Measurements from ENCODE around the gene LRBA.
"Not testable (repeated sequence)": the region's sequence is repeated elsewhere in the genome, so short reads cannot be mapped to it uniquely, and the experiment has no call there.

LRBA gene

DNA sequence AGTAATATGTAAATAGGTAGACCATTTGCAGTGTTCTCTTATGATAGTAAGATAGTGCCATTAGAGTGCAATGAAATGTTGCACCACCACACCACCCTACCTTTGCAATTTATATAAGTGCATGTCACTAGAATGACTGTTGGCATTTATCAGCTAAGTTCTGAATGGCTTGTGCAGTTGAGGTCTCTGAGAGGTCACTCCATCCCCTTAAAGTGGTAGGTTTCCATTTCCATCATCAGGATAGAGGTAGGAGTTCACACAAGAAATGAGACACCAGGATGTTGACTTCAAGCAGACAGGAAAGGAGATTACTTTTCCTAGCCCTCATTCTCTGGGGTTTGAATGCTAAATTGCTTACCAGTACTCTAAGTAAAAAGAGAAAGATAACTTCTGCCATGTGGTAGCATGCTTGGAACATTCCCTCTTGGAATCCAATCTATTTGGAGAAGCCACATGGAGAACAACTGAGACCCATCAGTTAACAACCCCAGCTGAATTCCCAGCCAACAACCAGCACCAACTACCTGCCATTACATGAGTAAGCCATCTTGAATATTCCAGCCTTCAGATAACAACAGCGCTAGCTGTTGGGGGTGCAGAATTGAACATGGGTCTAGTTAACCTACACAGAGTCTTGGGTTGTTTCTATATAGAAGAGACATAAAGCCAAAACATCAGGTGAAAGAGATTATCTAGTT is 6.7 kb upstream of the LRBA start:
- no peak for DNase-seq

GRCh38 chr4:151015459-151016347 is 619 bp upstream of the LRBA start:
- peak; percentile 86 for DNase-seq

- DNase-seq, result no peak
These were observed 1.1 kb downstream of the LRBA start for GRCh38 chr4:151013944-151014343.

GRCh38 chr4:151013491-151013890 is 1.6 kb downstream of the LRBA start:
- DNase-seq, result no peak

GRCh38 chr4:151012820-151013219 is 2.3 kb downstream of the LRBA start:
- no peak for DNase-seq

DNA sequence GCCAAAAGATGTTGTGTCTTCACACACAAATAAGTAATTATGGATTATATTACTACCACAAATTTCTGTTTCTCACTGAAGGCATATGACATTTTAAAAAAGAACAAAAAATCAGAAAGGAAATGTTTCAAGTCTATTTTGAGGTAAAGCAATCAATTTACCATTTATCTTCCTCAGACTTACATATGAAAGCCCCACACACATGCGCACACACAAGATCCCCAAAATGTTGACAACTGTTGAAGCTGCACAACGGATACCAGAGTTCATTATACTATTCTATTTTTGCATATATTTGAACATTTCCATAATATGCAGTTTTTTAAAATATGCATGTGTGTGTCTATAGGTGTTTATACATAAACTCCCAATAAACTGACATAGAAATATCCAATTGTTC is 2.7 kb downstream of the LRBA start:
- no peak for DNase-seq

DNA sequence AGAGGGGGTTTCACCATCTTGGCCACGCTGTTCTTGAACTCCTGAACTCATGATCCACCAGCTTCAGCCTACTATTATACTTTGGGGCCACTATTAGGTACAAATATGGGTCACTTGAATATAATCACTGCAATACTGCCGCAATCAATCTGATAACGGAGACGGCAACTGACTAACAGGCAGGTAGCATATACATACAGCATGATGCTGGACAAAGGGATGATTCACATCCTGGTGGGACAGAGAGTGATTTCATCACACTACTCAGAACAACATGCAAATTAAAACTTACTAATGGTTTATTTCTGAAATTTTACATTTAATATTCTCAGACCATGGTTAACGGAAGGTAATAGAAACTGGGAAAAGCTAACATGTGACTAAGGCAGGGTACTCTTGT is 10.9 kb downstream of the LRBA start:
- no peak for DNase-seq

- DNase-seq, result no peak
These were observed 14.2 kb downstream of the LRBA start for GRCh38 chr4:151000747-151001429.

GRCh38 chr4:150999086-150999485 is 16.0 kb downstream of the LRBA start:
- DNase-seq, result peak; percentile 8

DNA sequence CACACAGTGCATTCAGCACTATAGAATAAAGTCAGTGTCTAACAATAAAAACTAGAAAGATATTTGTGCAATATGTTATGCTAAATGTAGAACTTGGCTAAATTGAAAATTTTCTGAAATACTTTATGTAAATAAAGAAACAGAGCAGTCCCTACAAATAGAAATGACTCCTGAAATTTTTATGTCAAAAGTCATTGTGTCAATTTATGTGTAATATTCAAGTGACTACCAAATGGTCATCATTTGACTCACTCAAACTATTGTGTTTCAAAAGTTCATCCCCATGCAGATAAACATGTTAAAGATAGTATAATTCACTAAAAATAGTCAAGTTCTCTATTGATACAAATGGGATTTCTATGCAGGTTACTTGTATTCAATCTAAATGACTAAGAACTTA is 17.9 kb downstream of the LRBA start:
- no peak for DNase-seq

GRCh38 chr4:150994721-150995120 is 20.4 kb downstream of the LRBA start:
- no peak for DNase-seq

GRCh38 chr4:150993577-150993976 is 21.5 kb downstream of the LRBA start:
- DNase-seq, result not testable (repeated sequence)

DNA sequence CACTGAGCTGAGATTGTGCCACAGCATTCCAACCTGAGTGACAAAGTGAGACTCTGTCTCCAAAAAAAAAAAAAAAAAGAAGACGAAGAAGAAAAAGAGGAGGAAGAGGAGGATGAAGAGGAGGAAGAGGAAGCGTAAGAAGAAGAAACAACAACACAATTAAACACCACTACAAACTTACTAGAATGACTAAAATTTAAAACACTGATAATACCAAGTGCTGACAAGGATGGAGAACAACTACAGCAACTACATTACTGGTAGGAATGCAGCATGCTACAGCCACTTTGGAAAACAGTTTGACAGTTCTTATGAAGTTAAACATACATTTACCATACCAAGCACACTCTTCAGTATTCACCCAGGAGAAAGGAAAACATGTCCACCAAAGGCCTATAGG is 24.1 kb downstream of the LRBA start:
- DNase-seq, result no peak

- DNase-seq, result no peak
These were observed 24.8 kb downstream of the LRBA start for GRCh38 chr4:150990250-150990649.

- DNase-seq, result no peak
These were observed 26.8 kb downstream of the LRBA start for GRCh38 chr4:150988238-150988637.

DNA sequence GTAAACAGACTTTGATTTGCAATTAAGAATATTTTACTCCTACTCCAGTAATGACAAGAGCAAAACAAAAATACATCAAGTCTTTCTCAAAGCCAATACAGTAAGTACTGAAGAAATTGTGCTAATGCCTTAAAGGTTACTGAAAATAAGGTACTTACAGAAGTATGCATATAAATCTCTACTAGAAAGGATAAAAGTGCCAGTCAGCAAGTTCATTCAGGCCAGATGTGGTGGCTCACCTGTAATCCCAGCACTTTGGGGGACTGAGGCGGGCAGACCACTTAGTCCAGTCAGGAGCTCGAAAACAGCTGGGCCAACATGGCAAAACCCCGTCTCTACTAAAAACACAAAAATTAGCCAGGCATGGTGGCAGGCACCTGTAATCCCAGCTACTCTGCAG is 27.9 kb downstream of the LRBA start:
- no peak for DNase-seq

- no peak for DNase-seq
These were observed 29.0 kb downstream of the LRBA start for GRCh38 chr4:150986085-150986484.

DNA sequence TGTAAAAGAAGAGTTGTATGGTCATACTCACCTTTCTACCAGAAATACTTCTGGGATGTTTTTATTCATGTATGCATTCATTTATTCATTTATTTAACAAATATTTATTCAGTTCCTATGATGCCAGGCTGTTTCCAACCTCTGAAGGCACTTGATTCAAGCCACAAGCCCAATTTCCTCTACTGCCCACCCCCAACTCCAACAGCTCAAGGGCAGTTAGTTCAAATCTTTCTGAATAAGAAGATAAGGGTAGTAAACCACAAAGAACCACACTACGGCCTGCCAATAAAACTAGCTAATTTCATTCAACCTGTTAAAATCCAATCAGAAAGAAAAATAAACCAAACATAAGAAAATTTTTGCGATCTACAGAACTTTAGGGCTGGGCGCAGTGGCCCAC is 31.2 kb downstream of the LRBA start:
- no peak for DNase-seq

DNA sequence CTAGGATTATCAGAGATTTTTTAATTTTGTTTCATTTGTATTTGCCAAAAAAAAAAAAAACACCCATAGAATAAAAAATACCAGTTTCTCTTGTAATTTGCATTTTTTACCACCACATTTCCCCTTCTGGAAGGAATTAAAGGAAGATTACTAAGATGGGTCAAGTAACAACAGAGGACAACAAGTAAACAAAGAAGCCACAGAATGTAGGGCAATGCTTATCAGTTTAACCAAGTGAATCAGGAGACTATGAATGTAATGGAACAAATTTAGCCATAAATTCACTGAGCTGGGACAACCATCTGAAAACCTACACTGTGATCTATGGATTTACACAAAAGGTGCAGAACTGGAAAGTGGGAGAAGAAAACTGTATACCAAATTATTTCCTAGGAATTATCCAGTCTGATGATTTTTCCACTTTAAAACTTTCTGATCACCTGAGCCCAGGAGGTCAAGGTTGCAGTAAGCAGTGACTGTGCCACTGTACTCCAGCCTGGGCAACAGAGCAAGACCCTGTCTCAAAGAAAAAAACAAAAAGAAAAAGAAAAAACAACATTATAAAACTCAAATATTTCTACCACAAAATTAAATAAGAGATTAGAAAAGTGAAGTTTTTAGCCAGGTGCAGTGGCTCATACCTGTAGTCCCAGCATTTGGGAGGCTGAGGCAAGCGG is 32.4 kb downstream of the LRBA start:
- no peak for DNase-seq

DNA sequence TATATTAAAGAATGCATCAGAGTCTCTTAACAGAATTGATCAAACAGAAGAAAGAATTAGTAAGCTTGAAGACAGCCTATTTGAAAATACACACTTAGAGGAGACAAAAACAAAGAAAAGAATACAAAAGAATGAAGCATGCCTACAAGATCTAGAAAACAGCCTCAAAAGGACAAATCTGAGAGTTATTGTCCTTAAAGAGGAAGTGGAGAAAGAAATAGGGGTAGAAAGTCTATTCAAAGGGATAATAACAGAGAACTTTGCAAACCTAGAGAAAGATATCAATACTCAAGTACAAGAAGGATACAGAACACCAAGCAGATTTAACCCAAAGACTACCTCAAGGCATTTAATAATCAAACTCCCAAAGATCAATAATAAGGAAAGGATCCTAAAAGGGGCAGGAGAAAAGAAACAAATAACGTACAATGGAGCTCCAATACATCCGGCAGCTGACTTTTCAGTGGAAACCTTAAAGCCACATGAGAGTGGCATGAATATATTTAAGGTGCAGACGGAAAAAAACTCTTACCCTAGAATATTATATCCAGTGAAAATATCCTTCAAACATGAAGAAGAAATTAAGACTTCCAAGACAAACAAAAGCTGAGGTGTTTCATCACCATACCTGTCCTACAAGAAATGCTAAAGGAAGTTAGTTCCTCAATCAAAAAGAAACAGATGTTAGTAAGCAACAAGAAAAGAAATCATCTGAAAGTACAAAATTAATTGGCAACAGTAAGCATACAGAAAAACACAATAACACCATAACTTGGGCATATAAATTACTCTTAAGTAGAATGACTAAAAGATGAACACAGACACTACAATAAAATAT is 36.1 kb downstream of the LRBA start:
- DNase-seq, result no peak

GRCh38 chr4:150976478-150977118 is 38.5 kb downstream of the LRBA start:
- peak; percentile 22 for DNase-seq

- DNase-seq, result no peak
These were observed 40.3 kb downstream of the LRBA start for GRCh38 chr4:150974750-150975149.
